RWPE1 (cell line): Measurements from ENCODE around the gene SPDYE2.
"Not testable (repeated sequence)": the region's sequence is repeated elsewhere in the genome, so short reads cannot be mapped to it uniquely, and the experiment has no call there.

ENCODE experiments used
- CTCF ChIA-PET: fragments of 350-600 bp; sonication (Branson Sonifier 250); formaldehyde crosslinking; extraction: SDS; loops from one replicate; lab custom pipeline; 2021; lab: Yijun Ruan, JAX
- POLR2A ChIA-PET: fragments of 400-600 bp; formaldehyde crosslinking; extraction: SDS; loops from one replicate; lab custom pipeline; 2020; ENCODE audit warnings: antibody characterized with exemption; ENCODE audit not compliant: low non-redundant PET; lab: Yijun Ruan, JAX
- DNase-seq: peaks from one replicate; pipeline ENCODE4 v3.0.0; 2012; ENCODE audit warnings: low spot score
- H3K27ac ChIP-seq: fragments of 450-650 bp; 2 replicates; pipeline ENCODE4 v1.5.1; 2017
- CTCF ChIP-seq: fragments of 450-650 bp; conservative IDR thresholded peaks from 2 replicates; pipeline ENCODE4 v1.5.1; 2017; ENCODE audit warnings: low read depth, mild to moderate bottlenecking

SPDYE2 gene

GRCh38 chr7:102572261-102573239, 21.5 kb downstream of the SPDYE2 start, which contains the start of gene POLR2J3:
POLR2J3 (minus strand) TSS chr7:102572583; CDS start chr7:102572521, 62 bp downstream.
- CTCF ChIA-PET, result not testable (repeated sequence)

GRCh38 chr7:102574607-102575006, 23.6 kb downstream of the SPDYE2 start:
- POLR2A ChIA-PET, CTCF ChIA-PET, H3K27ac ChIP-seq, DNase-seq: not testable (repeated sequence)

More at GRCh38 chr7:102572261-102573239, 21.5 kb downstream of the SPDYE2 start, which contains the start of gene POLR2J3:
- POLR2A ChIA-PET, DNase-seq: not testable (repeated sequence)
- peak; percentile 34; the same call in 1 of the 2 replicates for TF ChIP-seq CTCF
- H3K27ac ChIP-seq, result peak within 1 kb of the TSS; percentile 62

- CTCF ChIA-PET, DNase-seq, H3K27ac ChIP-seq, POLR2A ChIA-PET: not testable (repeated sequence)
Observed at GRCh38 chr7:102576363-102576762, 25.3 kb downstream of the SPDYE2 start.

- not testable (repeated sequence) for DNase-seq
Observed at GRCh38 chr7:102577315-102578240, 26.6 kb downstream of the SPDYE2 start.

GRCh38 chr7:102578486-102578885, 27.5 kb downstream of the SPDYE2 start:
- H3K27ac ChIP-seq, CTCF ChIA-PET, POLR2A ChIA-PET, DNase-seq: not testable (repeated sequence)

More at GRCh38 chr7:102577315-102578240, 26.6 kb downstream of the SPDYE2 start:
- POLR2A ChIA-PET, result interaction anchor here (0.6 kb wide), 1 partner anchor 171 kb away, joined by 3 read pairs; the partner anchor contains the start of gene FAM185A
- CTCF ChIA-PET, H3K27ac ChIP-seq: not testable (repeated sequence)

- POLR2A ChIA-PET, CTCF ChIA-PET, H3K27ac ChIP-seq, DNase-seq: not testable (repeated sequence)
Observed at GRCh38 chr7:102581722-102582121, 30.7 kb downstream of the SPDYE2 start.

GRCh38 chr7:102583495-102583894, 32.5 kb downstream of the SPDYE2 start:
- DNase-seq, POLR2A ChIA-PET, CTCF ChIA-PET: not testable (repeated sequence)

GRCh38 chr7:102589857-102590256, 38.8 kb downstream of the SPDYE2 start:
- H3K27ac ChIP-seq, POLR2A ChIA-PET, DNase-seq, CTCF ChIA-PET: not testable (repeated sequence)

More at GRCh38 chr7:102583495-102583894, 32.5 kb downstream of the SPDYE2 start:
- H3K27ac ChIP-seq, result not testable (repeated sequence)

- H3K27ac ChIP-seq, POLR2A ChIA-PET, CTCF ChIA-PET, DNase-seq: not testable (repeated sequence)
Observed at GRCh38 chr7:102592477-102593019, 41.5 kb downstream of the SPDYE2 start.

GRCh38 chr7:102593637-102594334, 42.8 kb downstream of the SPDYE2 start:
- H3K27ac ChIP-seq, POLR2A ChIA-PET, DNase-seq, CTCF ChIA-PET: not testable (repeated sequence)

GRCh38 chr7:102596036-102596435, 45.0 kb downstream of the SPDYE2 start:
- CTCF ChIA-PET, DNase-seq: not testable (repeated sequence)

GRCh38 chr7:102599699-102600098, 48.7 kb downstream of the SPDYE2 start:
- POLR2A ChIA-PET, CTCF ChIA-PET, DNase-seq, H3K27ac ChIP-seq: not testable (repeated sequence)

More at GRCh38 chr7:102596036-102596435, 45.0 kb downstream of the SPDYE2 start:
- H3K27ac ChIP-seq, POLR2A ChIA-PET: not testable (repeated sequence)

GRCh38 chr7:102602317-102602716, 51.3 kb downstream of the SPDYE2 start:
- DNase-seq, CTCF ChIA-PET, H3K27ac ChIP-seq, POLR2A ChIA-PET: not testable (repeated sequence)

GRCh38 chr7:102604431-102605145, 53.6 kb downstream of the SPDYE2 start:
- peak overlapping the region; percentile 64 for H3K27ac ChIP-seq
- DNase-seq, CTCF ChIA-PET, POLR2A ChIA-PET: not testable (repeated sequence)
